Measurements from ENCODE around the gene COPA. TPM values are rescaled to one million over a fixed set of nuclear protein-coding genes. Genes with fewer than 3 reads are reported as not detected.

COPA gene
- total RNA-seq, 2 donors from 2014 or later = 123 to 129 TPM

- intact Hi-C loops (cut with DNase I) = no loop called here
- no peaks in the 10 kb centered on the region for H3K36me3 ChIP-seq
- no peaks in the 10 kb centered on the region for H3K4me1 ChIP-seq (replicated peaks)
- no peak overlapping the region for H3K27ac ChIP-seq
- WGBS = 61% methylated on average over 9 of the region's 9 CpGs
- no peaks in the 10 kb centered on the region for H3K27me3 ChIP-seq (replicated peaks; ENCODE audit: insufficient read depth)
- H3K4me3 ChIP-seq = no peak overlapping the region
- no peak for DNase-seq (ENCODE audit: low spot score)
- TF ChIP-seq POLR2AphosphoS5 (IDR thresholded peaks at IDR 0.05) = no peak
- TF ChIP-seq POLR2A (IDR thresholded peaks at IDR 0.05) = no peak
- TF ChIP-seq, protein P1, sequence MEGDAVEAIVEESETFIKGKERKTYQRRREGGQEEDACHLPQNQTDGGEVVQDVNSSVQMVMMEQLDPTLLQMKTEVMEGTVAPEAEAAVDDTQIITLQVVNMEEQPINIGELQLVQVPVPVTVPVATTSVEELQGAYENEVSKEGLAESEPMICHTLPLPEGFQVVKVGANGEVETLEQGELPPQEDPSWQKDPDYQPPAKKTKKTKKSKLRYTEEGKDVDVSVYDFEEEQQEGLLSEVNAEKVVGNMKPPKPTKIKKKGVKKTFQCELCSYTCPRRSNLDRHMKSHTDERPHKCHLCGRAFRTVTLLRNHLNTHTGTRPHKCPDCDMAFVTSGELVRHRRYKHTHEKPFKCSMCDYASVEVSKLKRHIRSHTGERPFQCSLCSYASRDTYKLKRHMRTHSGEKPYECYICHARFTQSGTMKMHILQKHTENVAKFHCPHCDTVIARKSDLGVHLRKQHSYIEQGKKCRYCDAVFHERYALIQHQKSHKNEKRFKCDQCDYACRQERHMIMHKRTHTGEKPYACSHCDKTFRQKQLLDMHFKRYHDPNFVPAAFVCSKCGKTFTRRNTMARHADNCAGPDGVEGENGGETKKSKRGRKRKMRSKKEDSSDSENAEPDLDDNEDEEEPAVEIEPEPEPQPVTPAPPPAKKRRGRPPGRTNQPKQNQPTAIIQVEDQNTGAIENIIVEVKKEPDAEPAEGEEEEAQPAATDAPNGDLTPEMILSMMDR (IDR thresholded peaks at IDR 0.05) = no peak
- no peaks in the 10 kb centered on the region for H3K9me3 ChIP-seq
These were observed 19.3 kb upstream of the COPA start for GRCh38 chr1:160362168-160362957.

DNA sequence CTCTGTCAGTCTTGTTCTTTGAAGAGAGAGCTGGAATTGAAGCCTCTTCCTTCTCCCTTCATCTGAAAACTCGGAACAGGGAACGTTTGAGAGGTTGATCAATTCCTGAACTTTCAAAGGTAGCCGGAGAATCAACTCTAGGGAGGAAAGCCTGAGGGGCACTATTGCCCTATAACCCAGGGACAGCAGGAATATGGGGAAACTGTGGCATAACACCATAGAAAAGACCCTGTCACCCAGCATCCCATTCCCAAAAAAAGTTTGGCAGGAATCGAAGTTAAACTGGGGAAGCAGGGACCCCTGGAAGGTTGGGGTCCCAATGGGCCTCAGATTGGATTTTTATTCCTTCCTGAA, 18.7 kb upstream of the COPA start:
- 82% methylated on average over 4 of the region's 4 CpGs for WGBS
- TF ChIP-seq, protein P1 (IDR thresholded peaks at IDR 0.05) = no peak
- no peak for TF ChIP-seq POLR2A (IDR thresholded peaks at IDR 0.05)
- no peak for TF ChIP-seq POLR2AphosphoS5 (IDR thresholded peaks at IDR 0.05)
- H3K36me3 ChIP-seq = peaks cover 0 to 4% of the 10 kb centered on the region in 2 donors
- no peak overlapping the region for H3K4me3 ChIP-seq
- no peak for DNase-seq (ENCODE audit: low spot score)
- intact Hi-C loops (cut with DNase I) = no loop called here
- no peaks in the 10 kb centered on the region for H3K27me3 ChIP-seq (replicated peaks; ENCODE audit: insufficient read depth)
- H3K27ac ChIP-seq = no peak overlapping the region
- H3K4me1 ChIP-seq (replicated peaks) = no peaks in the 10 kb centered on the region
- H3K9me3 ChIP-seq = no peaks in the 10 kb centered on the region

DNA sequence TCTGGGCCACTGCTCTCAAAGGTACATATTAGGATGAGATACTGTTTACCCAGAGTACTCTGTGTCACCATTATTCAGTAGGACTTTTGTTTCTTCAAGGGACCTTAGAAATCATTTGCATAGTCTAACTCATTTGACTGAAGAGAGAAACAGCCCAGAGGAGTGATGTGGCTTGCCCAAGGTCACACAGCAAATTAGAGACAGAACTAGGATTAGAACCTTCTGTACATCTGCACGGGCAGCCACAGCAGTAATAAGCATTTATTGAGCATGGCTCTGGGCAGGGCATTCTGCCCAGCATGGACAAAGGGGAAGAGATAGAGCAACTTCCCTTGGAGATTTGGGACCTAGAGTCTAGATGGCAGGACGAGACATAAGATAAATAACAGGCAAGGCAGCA, 18.1 kb upstream of the COPA start:
- intact Hi-C loops (cut with DNase I) = no loop called here
- no peak overlapping the region for H3K27ac ChIP-seq
- H3K36me3 ChIP-seq = peaks cover 0 to 4% of the 10 kb centered on the region in 2 donors
- H3K27me3 ChIP-seq (replicated peaks; ENCODE audit: insufficient read depth) = no peaks in the 10 kb centered on the region
- no peak for TF ChIP-seq POLR2AphosphoS5 (IDR thresholded peaks at IDR 0.05)
- no peak for TF ChIP-seq POLR2A (IDR thresholded peaks at IDR 0.05)
- TF ChIP-seq, protein P1 (IDR thresholded peaks at IDR 0.05) = no peak
- DNase-seq (ENCODE audit: low spot score) = no peak
- H3K4me1 ChIP-seq (replicated peaks) = no peaks in the 10 kb centered on the region
- no peak overlapping the region for H3K4me3 ChIP-seq
- WGBS = 93% methylated on average over 2 of the region's 2 CpGs
- H3K9me3 ChIP-seq = no peaks in the 10 kb centered on the region

GRCh38 chr1:160360227-160360695, 17.2 kb upstream of the COPA start:
- TF ChIP-seq, protein P1 (IDR thresholded peaks at IDR 0.05) = no peak
- TF ChIP-seq POLR2A (IDR thresholded peaks at IDR 0.05) (no peak), POLR2AphosphoS5 (IDR thresholded peaks at IDR 0.05) (no peak)
- H3K27me3 ChIP-seq (replicated peaks; ENCODE audit: insufficient read depth) = no peaks in the 10 kb centered on the region
- no peak overlapping the region for H3K4me3 ChIP-seq
- intact Hi-C loops (cut with DNase I) = no loop called here
- no peak for DNase-seq (ENCODE audit: low spot score)
- no peak overlapping the region for H3K27ac ChIP-seq
- H3K36me3 ChIP-seq = peaks cover 4 to 7% of the 10 kb centered on the region in 2 donors
- 82% methylated on average over 8 of the region's 8 CpGs for WGBS
- no peaks in the 10 kb centered on the region for H3K9me3 ChIP-seq
- no peaks in the 10 kb centered on the region for H3K4me1 ChIP-seq (replicated peaks)
